Testis (tissue), 3 donors: ENCODE results near the gene CASK. TPM values are rescaled to one million over a fixed set of nuclear protein-coding genes. Genes with fewer than 3 reads are reported as not detected.

Experiments used
- DNase-seq: peaks from one replicate; pipeline ENCODE4 v3.0.0-alpha.2; 2019
- H3K27ac ChIP-seq, 2 donors: fragments of 200-600 bp; sonication (generic); one replicate each; pipeline ENCODE4 v1.5.1; 2019
- H3K27me3 ChIP-seq: fragments of 200-600 bp; sonication (generic); one replicate; pipeline ENCODE4 v1.5.1; 2019
- H3K36me3 ChIP-seq: fragments of 200-600 bp; sonication (generic); one replicate; pipeline ENCODE4 v1.5.1; 2017; ENCODE audit warnings: low read depth; ENCODE audit errors: missing control alignments
- H3K4me1 ChIP-seq: fragments of 200-600 bp; sonication (generic); one replicate; pipeline ENCODE4 v1.5.1; 2019
- H3K4me3 ChIP-seq, 2 donors: fragments of 200-600 bp; sonication (generic); one replicate each; pipeline ENCODE4 v1.5.1; 2017 to 2019
- H3K9me3 ChIP-seq: fragments of 200-600 bp; sonication (generic); one replicate; pipeline ENCODE4 v1.5.1; 2017
- POLR2A ChIP-seq: fragments of 450-650 bp; IDR thresholded peaks from one replicate; pipeline ENCODE4 v1.6.1; 2017; ENCODE audit warnings: antibody characterized with exemption, mild to moderate bottlenecking, moderate library complexity
- WGBS, 2 donors: methylation state at CpG; one replicate each; pipeline ENCODE4 v1.1.5; 2018; 5-methylcytosine and 5-hydroxymethylcytosine counted together
- intact Hi-C: fragments of 100-400 bp; cut with DNase I; formaldehyde crosslinking; loops from one replicate; pipeline ENCODE4 v1.15.1; 2023; ENCODE audit warnings: low total_unique reads
- polyA plus RNA-seq: library from polyadenylated mRNA; stranded (reverse); fragments of 350-450 nt; fragmentation: Illumina TruSeq; extraction: RNeasy Lipid Tissue Mini Kit (QIAGEN cat#74804); gene quantifications from one replicate; pipeline ENCODE4 v1.2.3, GENCODE V29; 2014; ENCODE audit warnings: low read depth, low replicate concordance; ENCODE audit not compliant: insufficient read depth
- total RNA-seq, 2 donors: library from RNA; depleted of rRNA; stranded (reverse); fragments of >200 nt; gene quantifications; one replicate each; pipeline ENCODE4 v1.2.3, GENCODE V29; 2016
- TF ChIP-seq, protein P1 (sequence below), 3 experiments: fragments of 450-650 bp in 2 of 3; fragments of 200-600 bp in 1 of 3; sonication (generic) in 1 of 3; IDR thresholded peaks; one replicate each; pipeline ENCODE4 v1.5.1; 2016 to 2019; ENCODE audit warnings: antibody characterized with exemption in 3 of 3, mild to moderate bottlenecking in 2 of 3, moderate library complexity in 1 of 3

Gene CASK
- total and polyA plus RNA-seq, 3 donors from 2014 or later: 8.5 to 20.9 (median 14.5) TPM

DNA sequence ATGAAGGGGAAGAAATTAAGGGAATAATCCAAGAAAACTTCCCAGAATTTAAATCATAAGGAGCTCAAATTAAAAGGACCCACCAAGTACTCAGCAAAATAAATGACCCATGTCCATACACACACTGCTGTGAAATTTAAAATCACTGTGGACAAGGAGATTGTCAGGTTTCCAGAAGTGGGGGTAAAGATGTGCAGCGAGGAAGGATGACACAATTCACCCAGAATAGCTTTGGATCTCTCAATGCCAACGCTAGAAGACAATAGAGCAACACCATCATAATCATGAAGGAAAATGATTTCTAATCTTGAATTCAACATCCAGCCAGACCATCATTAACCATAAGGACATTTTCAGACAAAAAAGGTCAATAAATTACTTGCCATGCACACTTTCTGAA, 65.7 kb downstream of the CASK start:
- no peak for TF ChIP-seq POLR2A
- TF ChIP-seq, protein P1, sequence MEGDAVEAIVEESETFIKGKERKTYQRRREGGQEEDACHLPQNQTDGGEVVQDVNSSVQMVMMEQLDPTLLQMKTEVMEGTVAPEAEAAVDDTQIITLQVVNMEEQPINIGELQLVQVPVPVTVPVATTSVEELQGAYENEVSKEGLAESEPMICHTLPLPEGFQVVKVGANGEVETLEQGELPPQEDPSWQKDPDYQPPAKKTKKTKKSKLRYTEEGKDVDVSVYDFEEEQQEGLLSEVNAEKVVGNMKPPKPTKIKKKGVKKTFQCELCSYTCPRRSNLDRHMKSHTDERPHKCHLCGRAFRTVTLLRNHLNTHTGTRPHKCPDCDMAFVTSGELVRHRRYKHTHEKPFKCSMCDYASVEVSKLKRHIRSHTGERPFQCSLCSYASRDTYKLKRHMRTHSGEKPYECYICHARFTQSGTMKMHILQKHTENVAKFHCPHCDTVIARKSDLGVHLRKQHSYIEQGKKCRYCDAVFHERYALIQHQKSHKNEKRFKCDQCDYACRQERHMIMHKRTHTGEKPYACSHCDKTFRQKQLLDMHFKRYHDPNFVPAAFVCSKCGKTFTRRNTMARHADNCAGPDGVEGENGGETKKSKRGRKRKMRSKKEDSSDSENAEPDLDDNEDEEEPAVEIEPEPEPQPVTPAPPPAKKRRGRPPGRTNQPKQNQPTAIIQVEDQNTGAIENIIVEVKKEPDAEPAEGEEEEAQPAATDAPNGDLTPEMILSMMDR (IDR thresholded peaks at IDR 0.05): no peak
- no peaks in the 10 kb centered on the region for H3K36me3 ChIP-seq
- no peaks in the 10 kb centered on the region for H3K27me3 ChIP-seq
- H3K27ac ChIP-seq: no peak overlapping the region
- no peak for DNase-seq
- H3K9me3 ChIP-seq: no peaks in the 10 kb centered on the region
- intact Hi-C loops: no loop called here
- H3K4me3 ChIP-seq: no peak overlapping the region
- no peaks in the 10 kb centered on the region for H3K4me1 ChIP-seq
- 69 to 100% methylated on average over 2 of the region's 2 CpGs for WGBS, 2 donors

DNA sequence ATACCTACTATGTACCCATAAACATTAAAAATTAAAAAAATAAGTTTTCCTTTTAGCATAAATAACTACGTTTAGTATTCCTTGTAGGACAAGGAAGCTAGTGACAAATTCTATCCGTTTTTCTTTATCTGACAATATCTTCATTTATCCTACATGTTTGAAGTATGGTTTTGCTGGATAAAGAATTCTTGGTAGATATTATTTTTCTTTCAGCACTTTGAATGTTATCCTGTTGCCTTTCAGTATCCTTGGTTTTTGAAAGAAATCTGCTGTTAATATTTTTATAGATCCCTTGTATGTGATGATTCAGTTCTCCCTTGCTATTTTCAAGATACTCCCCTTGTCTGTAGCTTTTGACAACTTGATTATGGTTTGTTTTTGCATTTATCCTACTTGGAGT, 76.6 kb downstream of the CASK start:
- no peaks in the 10 kb centered on the region for H3K27me3 ChIP-seq
- H3K4me1 ChIP-seq: no peaks in the 10 kb centered on the region
- intact Hi-C loops: no loop called here
- H3K36me3 ChIP-seq: no peaks in the 10 kb centered on the region
- H3K9me3 ChIP-seq: no peaks in the 10 kb centered on the region
- WGBS, 2 donors: 96% methylated on average over 2 of the region's 2 CpGs
- no peak overlapping the region for H3K4me3 ChIP-seq
- TF ChIP-seq, protein P1 (IDR thresholded peaks at IDR 0.05): no peak
- no peak for TF ChIP-seq POLR2A
- H3K27ac ChIP-seq: no peak overlapping the region
- DNase-seq: no peak

DNA sequence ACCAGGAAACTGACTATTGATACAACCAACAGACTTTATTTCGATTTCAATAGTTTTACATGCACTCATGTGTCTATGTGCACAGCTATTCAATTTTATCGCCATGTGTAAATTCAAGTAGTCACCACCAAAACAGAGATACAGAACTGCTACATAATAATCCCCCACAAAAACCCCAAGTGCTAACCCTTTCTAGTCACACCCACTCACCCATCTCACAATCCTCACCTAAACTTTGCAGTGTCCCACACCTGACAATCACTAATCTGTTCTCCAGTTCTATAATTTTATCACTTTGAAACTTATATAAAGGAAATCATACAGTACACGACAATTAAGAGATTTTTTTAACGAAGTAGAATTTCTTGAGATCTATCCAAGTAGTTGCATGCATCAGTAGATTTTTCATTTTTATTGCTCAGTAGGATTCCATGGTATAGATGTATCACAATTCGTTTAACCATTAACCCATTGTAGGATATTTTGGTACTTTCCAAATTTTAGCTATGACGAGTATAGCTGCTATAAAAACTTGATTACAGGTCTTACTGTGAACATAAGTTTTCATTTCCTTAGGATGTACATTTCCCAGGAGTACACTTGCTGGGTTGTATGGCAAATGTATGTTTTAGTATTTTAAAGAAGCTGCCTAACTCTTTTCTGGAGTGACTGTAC, 85.9 kb downstream of the CASK start:
- DNase-seq: no peak
- no peak overlapping the region for H3K27ac ChIP-seq
- H3K4me3 ChIP-seq: no peak overlapping the region
- H3K27me3 ChIP-seq: no peaks in the 10 kb centered on the region
- intact Hi-C loops: no loop called here
- no peak for TF ChIP-seq POLR2A
- TF ChIP-seq, protein P1 (IDR thresholded peaks at IDR 0.05): no peak
- no peaks in the 10 kb centered on the region for H3K4me1 ChIP-seq
- H3K36me3 ChIP-seq: no peaks in the 10 kb centered on the region
- no peaks in the 10 kb centered on the region for H3K9me3 ChIP-seq
- WGBS, 2 donors: 77 to 90% methylated on average over 6 of the region's 6 CpGs

DNA sequence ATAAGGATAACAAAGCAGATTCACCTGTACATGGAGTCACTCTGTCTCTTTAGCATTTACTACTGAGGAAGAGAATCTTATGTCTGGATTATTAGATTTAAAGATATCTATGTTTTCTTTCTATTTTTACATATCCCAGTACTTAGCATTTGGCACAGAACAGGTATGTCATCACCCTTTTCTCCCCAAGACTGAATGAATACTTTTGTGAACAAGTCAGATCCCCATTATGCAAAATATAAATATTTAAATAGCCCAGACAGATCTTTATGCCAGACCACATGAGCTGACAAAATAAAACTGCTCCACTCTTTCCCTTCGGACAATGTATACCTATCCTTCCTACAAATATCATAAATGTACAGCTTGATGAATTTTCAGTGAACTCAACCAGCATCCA, 94.5 kb downstream of the CASK start:
- WGBS, 2 donors: 94 to 100% methylated on average over 1 of the region's 1 CpG
- intact Hi-C loops: no loop called here
- H3K27me3 ChIP-seq: no peaks in the 10 kb centered on the region
- TF ChIP-seq POLR2A: no peak
- TF ChIP-seq, protein P1 (IDR thresholded peaks at IDR 0.05): no peak
- no peaks in the 10 kb centered on the region for H3K4me1 ChIP-seq
- DNase-seq: no peak
- no peak overlapping the region for H3K27ac ChIP-seq
- no peak overlapping the region for H3K4me3 ChIP-seq
- no peaks in the 10 kb centered on the region for H3K36me3 ChIP-seq
- H3K9me3 ChIP-seq: no peaks in the 10 kb centered on the region

DNA sequence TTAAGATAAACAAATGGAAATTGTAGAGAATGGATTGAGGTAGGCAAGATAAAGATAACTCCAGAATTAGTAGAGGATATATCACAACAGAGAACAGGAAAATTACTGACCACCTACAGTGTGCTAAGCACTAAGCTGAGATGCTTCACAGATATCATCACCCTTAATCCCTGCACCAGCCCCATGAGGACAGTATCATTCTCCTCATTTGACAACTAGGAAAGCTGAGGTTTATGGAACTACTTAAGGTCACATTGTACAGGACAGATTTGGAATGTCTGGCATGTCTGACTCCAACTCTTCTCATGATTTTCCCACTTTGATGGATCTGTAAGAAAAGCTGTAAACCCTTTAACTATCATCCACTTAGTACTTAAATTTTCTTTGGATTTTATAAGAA, 95.5 kb downstream of the CASK start:
- H3K27ac ChIP-seq: no peak overlapping the region
- DNase-seq: no peak
- H3K27me3 ChIP-seq: no peaks in the 10 kb centered on the region
- no peak overlapping the region for H3K4me3 ChIP-seq
- H3K4me1 ChIP-seq: no peaks in the 10 kb centered on the region
- TF ChIP-seq POLR2A: no peak
- TF ChIP-seq, protein P1 (IDR thresholded peaks at IDR 0.05): no peak
- no peaks in the 10 kb centered on the region for H3K36me3 ChIP-seq
- H3K9me3 ChIP-seq: no peaks in the 10 kb centered on the region
- intact Hi-C loops: no loop called here
